GM20431 (cell line): ENCODE results near the gene NDUFS7.
"Not testable (repeated sequence)": the region's sequence is repeated elsewhere in the genome, so short reads cannot be mapped to it uniquely, and the experiment has no call there.

Source experiments
- in situ Hi-C: fragments of 300-500 bp; cut with MseI, MboI; formaldehyde crosslinking; loops from one replicate; pipeline ENCODE4 v1.15.0; 2020; ENCODE audit warnings: low sequenced_read_pairs; ENCODE audit not compliant: unreplicated experiment

NDUFS7 gene

DNA sequence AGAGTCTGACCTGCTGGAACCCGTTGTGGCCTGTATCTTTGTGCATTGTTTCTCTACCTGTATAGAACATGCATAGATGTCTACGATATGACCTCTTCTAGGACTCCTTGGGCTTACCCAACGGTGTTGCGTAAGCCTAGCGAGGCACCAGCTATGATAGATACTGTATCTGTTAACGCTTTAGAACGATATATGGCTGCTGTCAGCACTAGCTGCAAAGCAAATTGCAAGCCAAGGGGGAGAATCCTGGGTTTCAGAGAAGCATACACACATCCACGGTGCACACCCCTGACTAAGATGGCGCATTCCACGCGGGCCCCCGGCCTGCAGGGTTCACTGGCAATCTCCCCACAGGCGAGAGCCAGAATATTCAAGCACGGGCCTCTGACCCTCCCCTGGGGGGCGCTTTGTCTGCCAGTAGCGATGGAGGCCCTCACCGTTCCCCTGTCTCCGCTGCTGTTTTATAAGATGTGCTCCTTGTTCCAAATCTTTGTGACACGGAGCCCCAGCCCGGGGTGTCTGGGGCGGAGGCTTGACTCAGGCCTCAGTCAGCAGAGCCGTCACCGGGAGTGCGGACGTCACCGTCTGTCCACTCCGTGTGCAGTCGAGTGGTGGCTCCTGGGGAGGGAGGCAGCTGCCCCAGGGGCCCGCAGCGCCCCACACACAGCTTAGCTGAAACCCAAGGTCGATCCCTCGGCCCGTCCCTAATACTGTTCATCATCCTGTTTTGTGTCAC lies 41.6 kb downstream of the NDUFS7 start:
- in situ Hi-C loops = no loop called here

- in situ Hi-C loops = no loop called here
Observed at GRCh38 chr19:1425902-1426301, 42.2 kb downstream of the NDUFS7 start.

DNA sequence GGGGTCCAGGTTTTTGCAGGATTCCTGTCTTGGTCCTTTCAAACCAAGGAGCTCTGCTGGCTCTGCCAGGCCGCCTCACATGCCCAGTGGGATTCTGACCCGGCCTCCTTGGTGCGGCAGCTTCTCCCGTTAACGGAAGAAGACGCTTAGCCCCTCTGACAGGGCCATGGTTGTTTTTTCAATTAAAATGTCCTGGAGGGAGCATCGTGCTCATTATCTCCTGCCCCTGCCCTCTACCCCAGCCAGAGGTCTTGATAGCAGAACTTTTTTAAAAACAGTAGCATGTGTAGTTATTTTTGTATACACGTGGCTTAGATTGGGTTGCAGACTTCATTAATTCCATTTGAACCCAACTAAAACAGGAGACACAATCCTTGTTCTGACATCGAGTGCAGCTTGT lies 43.0 kb downstream of the NDUFS7 start:
- in situ Hi-C loops = no loop called here

- in situ Hi-C loops = no loop called here
Observed at GRCh38 chr19:1427221-1427920, 43.7 kb downstream of the NDUFS7 start.

DNA sequence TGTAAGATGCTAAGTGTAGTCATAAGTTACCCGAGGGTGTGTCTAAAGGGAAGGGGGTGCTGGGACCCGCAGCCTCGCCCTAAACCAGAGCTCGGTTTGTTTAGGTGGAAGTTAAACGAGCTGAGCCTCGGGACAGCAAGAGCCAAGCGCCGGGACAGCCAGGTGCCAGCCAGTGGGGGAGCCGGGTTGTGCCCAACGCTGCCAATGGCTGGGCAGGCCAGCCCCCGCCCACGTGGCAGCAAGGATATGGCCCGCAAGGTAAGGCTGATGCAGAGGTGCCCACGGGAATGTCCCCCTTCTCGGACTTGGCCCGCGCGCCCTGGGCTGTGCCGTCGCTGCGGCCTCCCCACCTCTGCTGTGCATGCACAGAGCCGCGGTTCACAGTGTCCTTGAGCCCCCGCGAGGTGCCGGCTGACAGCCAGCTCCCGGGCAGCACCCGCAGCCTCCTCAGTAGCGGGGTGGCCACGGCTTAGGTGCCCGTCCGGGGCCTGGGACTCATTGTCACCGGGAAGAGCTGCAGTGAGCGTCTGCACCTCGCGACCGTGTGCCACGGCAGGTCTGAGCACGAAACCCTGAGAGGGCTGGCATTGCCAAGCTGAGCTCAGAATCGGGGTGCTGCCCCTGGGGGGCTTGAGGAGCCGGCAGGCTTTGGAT lies 45.2 kb downstream of the NDUFS7 start:
- in situ Hi-C loops = no loop called here

GRCh38 chr19:1429750-1430149 lies 46.0 kb downstream of the NDUFS7 start:
- in situ Hi-C loops = no loop called here

DNA sequence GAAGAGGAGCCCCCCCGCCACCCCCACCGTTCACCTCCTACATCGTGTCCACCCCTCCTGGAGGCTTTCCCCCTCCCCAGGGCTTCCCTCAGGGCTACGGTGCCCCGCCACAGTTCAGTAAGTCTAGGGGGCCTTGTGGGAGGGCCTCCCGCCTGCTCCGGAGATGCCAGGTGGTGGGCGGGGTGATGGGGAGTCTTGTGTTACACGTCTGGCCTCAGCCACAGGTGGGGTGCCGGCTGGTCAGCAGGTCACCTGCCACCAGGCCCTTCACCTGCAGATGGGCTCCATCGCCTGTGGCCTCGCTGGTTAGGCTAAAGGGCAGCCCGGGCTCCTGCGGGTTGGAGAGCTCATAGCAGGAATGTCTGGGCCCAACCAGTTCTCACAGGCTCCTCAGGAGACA lies 46.5 kb downstream of the NDUFS7 start:
- in situ Hi-C loops = no loop called here

DNA sequence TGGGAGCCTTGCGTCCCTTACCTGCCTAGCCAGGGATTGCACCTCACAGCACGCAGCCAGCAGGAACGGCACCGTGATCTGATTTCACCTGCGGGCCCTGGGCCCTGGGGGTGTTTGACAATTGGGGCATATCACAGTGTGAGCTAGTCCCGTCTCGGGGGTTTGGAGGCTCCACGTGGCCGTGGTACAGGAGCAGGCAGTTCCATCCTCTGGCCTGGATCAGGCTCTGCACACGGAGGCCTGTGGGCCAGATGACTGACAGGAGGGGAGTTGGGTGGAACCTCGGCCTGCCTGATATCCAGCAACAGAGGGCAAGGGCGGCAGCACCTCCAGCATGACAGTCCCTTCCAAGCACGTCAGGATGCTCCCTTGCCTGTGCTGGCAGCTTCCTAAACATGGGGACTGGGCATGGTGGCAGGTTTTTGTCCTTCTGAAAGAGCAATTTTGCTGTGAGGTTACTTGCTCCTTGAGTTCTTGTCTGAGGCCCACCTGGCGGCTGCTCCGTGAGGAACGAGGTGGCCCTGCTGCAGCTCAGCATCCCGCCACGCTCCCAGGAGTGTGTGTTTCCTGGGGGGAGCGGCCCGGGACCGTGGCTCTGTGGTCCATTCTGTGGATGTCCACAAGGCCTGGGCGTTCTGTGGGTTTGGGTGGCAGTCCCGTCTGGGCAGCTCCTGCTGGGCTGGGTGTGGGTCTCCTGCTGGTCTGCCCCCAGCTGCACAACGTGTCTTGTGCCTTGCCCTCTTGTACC lies 48.2 kb downstream of the NDUFS7 start:
- in situ Hi-C loops = no loop called here

GRCh38 chr19:1432507-1432887 lies 48.8 kb downstream of the NDUFS7 start:
- in situ Hi-C loops = no loop called here

DNA sequence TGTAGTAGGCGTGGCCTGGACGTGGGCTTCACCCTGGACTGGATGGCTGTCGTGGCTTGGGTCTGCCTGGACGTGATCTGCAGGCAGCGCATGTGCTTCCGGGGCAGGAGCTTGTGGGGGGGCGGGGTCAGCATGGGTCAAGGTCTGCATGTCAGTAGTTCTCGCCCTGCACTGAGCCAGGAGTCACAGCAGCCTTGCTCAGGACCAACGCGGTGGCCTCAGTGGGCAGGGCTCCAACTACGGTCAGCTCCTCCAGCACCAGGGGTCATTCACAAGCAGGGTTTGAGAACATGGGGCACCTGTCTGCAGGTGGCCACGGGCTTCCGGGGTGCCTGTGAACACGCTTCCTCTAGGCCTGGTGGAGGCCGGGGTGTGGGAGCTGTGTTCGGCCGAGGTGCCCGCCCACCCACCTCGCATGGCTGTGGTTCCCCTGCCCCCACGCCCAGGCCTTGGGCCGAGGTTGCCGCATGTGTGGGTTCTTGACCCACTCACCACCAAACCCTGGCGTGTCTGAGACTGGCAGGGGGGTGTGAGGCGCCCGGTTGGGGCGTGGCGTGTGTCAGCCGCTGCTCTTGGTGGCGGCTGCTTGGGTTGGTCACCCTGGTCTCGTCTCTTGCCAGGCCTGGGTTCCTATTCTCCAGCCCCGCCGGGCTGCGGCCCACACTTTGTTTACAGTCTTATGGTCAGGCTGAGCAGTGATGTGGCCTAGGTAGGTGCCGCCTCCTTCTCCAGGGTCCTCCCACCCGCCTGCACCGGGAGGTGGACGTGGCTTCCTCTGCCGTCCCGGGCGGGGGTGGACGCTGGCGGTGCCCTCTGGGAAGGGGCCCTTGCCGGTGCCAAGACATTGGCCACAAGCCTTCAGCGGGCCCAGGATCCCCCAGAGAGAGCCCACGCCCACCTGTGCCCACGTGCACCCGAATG lies 49.7 kb downstream of the NDUFS7 start:
- in situ Hi-C loops = no loop called here

- in situ Hi-C loops = no loop called here
Observed at GRCh38 chr19:1434040-1434366, 50.3 kb downstream of the NDUFS7 start.

- in situ Hi-C loops = no loop called here
Observed at GRCh38 chr19:1434577-1435060, 50.9 kb downstream of the NDUFS7 start.

GRCh38 chr19:1435378-1435989 lies 51.8 kb downstream of the NDUFS7 start:
- in situ Hi-C loops = no loop called here

GRCh38 chr19:1437609-1438008 lies 53.9 kb downstream of the NDUFS7 start:
- in situ Hi-C loops = no loop called here

DNA sequence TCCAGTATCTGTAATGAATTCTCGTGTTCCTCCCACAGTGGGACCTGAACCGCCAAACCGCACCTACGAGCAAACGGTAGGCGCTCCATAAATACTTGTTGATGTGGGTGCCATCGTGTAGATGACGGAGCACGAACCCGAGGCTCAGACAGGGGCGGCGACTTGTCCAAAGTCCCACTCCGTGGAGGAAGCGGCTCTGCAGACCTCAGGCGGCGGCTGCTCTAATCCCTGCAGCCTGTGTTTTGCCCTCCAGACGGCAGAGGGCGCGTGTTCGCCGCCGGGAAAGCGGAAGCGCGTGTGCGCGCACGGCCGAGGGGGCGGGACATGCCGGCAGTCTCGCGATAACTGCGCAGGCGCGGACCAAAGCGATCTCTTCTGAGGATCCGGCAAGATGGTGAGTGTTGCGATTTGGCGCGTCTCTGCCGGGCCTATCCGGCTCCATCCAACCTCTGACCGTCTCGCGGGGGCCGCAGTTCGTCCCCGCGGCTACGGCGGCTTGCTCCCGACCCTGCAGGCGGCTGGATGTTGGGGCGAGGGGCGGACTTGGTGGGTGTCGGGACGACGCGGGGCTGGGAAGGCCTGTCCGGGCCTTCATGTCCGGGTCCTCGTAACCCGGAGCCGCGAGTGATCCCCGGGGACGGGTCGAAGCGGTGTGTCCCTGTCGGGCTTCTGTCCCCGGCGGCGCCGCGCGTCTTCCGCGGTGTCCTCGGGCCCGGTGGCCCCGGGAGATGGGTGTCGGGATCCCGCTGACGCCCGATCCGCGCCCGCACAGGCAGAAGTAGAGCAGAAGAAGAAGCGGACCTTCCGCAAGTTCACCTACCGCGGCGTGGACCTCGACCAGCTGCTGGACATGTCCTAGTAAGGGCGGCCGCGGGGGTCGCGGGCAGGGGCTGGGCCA lies 54.6 kb downstream of the NDUFS7 start, which contains the start of gene RPS15:
Gene RPS15 (plus strand): TSS at position 362 of the 898 bp plus-strand sequence. CDS start 30 bp downstream, at position 392.
- in situ Hi-C loops = no loop called here

GRCh38 chr19:1438933-1439354 lies 55.2 kb downstream of the NDUFS7 start:
- in situ Hi-C loops = no loop called here

GRCh38 chr19:1439525-1440417 lies 56.1 kb downstream of the NDUFS7 start:
- in situ Hi-C loops = not testable (repeated sequence)
